ENCODE measurements around the gene NAT16. TPM values are rescaled to one million over a fixed set of nuclear protein-coding genes. Genes with fewer than 3 reads are reported as not detected.
A peak's percentile ranks its signal among the peaks of the same experiment; 100 is the strongest.

Gene NAT16
- total and polyA plus RNA-seq, 2 of the 8 experiments (the other 6 are each of a cell fraction or from before 2014, with no cell fraction given), result 0.26 to 0.84 TPM

- 85% methylated on average over 14 of the region's 14 CpGs; no CpG with 5 or more reads in 1 of the 2 experiments for WGBS, 2 experiments (ENCODE audit: extremely low coverage in 1 of 2, insufficient coverage in 1 of 2, insufficient read length in 1 of 2, insufficient replicate concordance in 2 of 2, low coverage in 1 of 2, low lambda C conversion rate in 2 of 2, missing lambda C conversion rate in 1 of 2)
- H3K14ac ChIP-seq (ENCODE audit: insufficient read length), result no peak overlapping the region
- H2BK5ac ChIP-seq (ENCODE audit: low read depth, low read length), result peak overlapping the region; percentile 47; the same call in 1 of the 2 replicates
- H3K4me1 ChIP-seq (replicated peaks in 1 of 4; ENCODE audit: control insufficient read depth in 3 of 4, insufficient read depth in 4 of 4, low read length in 3 of 4), result peaks cover 16 to 43% (median 26%) of the 10 kb centered on the region in 4 experiments
- peak overlapping the region; percentile 23; the same call in 1 of the 2 replicates for H2BK20ac ChIP-seq (ENCODE audit: low read length)
- H3K56ac ChIP-seq (replicated peaks; ENCODE audit: insufficient read length, low read depth, low read length), result no peak overlapping the region
- H3K23me2 ChIP-seq (ENCODE audit: low read depth, low read length), result no peaks in the 10 kb centered on the region; the same call in 1 of the 2 replicates
- H3K9ac ChIP-seq (replicated peaks in 1 of 4; ENCODE audit: extremely low read depth in 1 of 4, low read depth in 3 of 4, low read length in 3 of 4), result no peak overlapping the region; a peak in 1 of 7 replicates
- 0 out of 2 replicates have a peak overlapping the region, but pooled peaks have one; percentile 9 for H3K27ac ChIP-seq (ENCODE audit: low read depth, low read length)
- TF ChIP-seq ATF2 (IDR thresholded peaks at IDR 0.05; ENCODE audit: low read length), result no peak
- peak; percentile 72 for TF ChIP-seq BACH1 (IDR thresholded peaks at IDR 0.05; ENCODE audit: low read length)
- TF ChIP-seq POLR2A (IDR thresholded peaks at IDR 0.05; ENCODE audit: control extremely low read depth in 1 of 2, low read depth in 2 of 2, low read length in 2 of 2), result no peak
- no peak for TF ChIP-seq MAX (IDR thresholded peaks at IDR 0.05)
- TF ChIP-seq JUND (IDR thresholded peaks at IDR 0.05; ENCODE audit: low read length), result no peak
- peak; percentile 57; the same call in 1 of the 2 replicates for TF ChIP-seq MAFK (IDR thresholded peaks at IDR 0.05; ENCODE audit: low read depth, low read length)
- no peak for TF ChIP-seq KDM1A (IDR thresholded peaks at IDR 0.05; ENCODE audit: borderline replicate concordance, low read length)
- TF ChIP-seq RFX5 (IDR thresholded peaks at IDR 0.05; ENCODE audit: borderline replicate concordance, low read depth, low read length), result no peak
- TF ChIP-seq TBP (IDR thresholded peaks at IDR 0.05; ENCODE audit: low read depth, low read length), result no peak
- TF ChIP-seq SP1 (IDR thresholded peaks at IDR 0.05; ENCODE audit: low read depth, low read length), result no peak
- peaks cover 0 to 3% (median 1%) of the 10 kb centered on the region in 4 experiments; a peak in 3 of 8 replicates for H3K36me3 ChIP-seq (ENCODE audit: control insufficient read depth in 2 of 4, insufficient read depth in 4 of 4, low read length in 3 of 4)
- peak overlapping the region; percentile 36; the same call in 1 of the 2 replicates for H3K18ac ChIP-seq (ENCODE audit: extremely low read depth, low read length)
- DNase-seq (ENCODE audit: low read depth in 1 of 2, low spot score in 2 of 2) (no peak), FAIRE-seq (no peak)
- ChIA-PET POLR2A (ENCODE audit: partially characterized antibody) (interaction anchor here (0.6 to 4.7 kb wide), 10 partner anchors 8 to 770 kb away, joined by 3 to 20 read pairs (median 5); partner anchors contain the start of genes MOGAT3, TRIM56 and VGF), CTCF (ENCODE audit: partially characterized antibody) (interaction anchor here (0.6 to 7.6 kb wide), 23 partner anchors 8 to 317 kb away, joined by 3 to 115 read pairs (median 4); partner anchors contain the start of gene VGF)
- peaks cover 0 to 10% (median 6%) of the 10 kb centered on the region in 4 experiments; a peak in 3 of 7 replicates for H3K27me3 ChIP-seq (replicated peaks in 1 of 4; ENCODE audit: control insufficient read depth in 3 of 4, extremely low read depth in 1 of 4, insufficient read depth in 3 of 4, low read length in 3 of 4)
- H3K79me2 ChIP-seq (ENCODE audit: control insufficient read depth in 1 of 2, insufficient read depth in 2 of 2, low read length in 2 of 2), result 0 out of 4 replicates have a peak, but pooled peaks cover 0 to 4% of the 10 kb centered on the region in 2 experiments
- no peak overlapping the region for H4K8ac ChIP-seq (ENCODE audit: extremely low read depth, insufficient read depth, low read length)
- H3K4ac ChIP-seq (replicated peaks; ENCODE audit: insufficient read length, low read depth, low read length), result no peak overlapping the region
- H3K4me3 ChIP-seq (ENCODE audit: extremely low read depth in 1 of 4, insufficient read depth in 2 of 4, low read depth in 3 of 4, low read length in 4 of 4), result no peak overlapping the region
- peak overlapping the region; percentile 41 for H4K5ac ChIP-seq (ENCODE audit: insufficient read length, low read depth, low read length)
- H2AK5ac ChIP-seq (ENCODE audit: low read depth, low read length), result peak overlapping the region; percentile 16; the same call in 1 of the 2 replicates
- H3K23ac ChIP-seq (ENCODE audit: insufficient read length), result no peak overlapping the region
- peak overlapping the region; percentile 4 for H4K91ac ChIP-seq (replicated peaks; ENCODE audit: insufficient read length, low read length)
- no peaks in the 10 kb centered on the region; a peak in 1 of 4 replicates for H3K9me3 ChIP-seq (ENCODE audit: insufficient read depth in 2 of 2, low read depth in 1 of 2, low read length in 1 of 2)
- H2BK12ac ChIP-seq (ENCODE audit: low read depth, low read length), result peak overlapping the region; percentile 88
- peak overlapping the region in 1 of 2 experiments; percentile 78; a peak in 2 of 4 replicates for H3K4me2 ChIP-seq (ENCODE audit: insufficient read depth in 1 of 2, low read depth in 2 of 2, low read length in 2 of 2)
- no peak overlapping the region for H2BK15ac ChIP-seq (ENCODE audit: low read length)
- H4K20me1 ChIP-seq (replicated peaks in 1 of 2; ENCODE audit: control insufficient read depth in 1 of 2, insufficient read depth in 2 of 2, low read length in 2 of 2), result no peaks in the 10 kb centered on the region
- no peak overlapping the region for H2AFZ ChIP-seq (ENCODE audit: low read length)
- no peak overlapping the region for H2BK120ac ChIP-seq (replicated peaks; ENCODE audit: low read depth, low read length)
- H3K79me1 ChIP-seq (ENCODE audit: low read depth, low read length), result no peaks in the 10 kb centered on the region
These were observed 23.1 kb downstream of the NAT16 start for GRCh38 chr7:101156866-101157589.

Measured in H1 (cell line).